DMS53 (cell line): Measurements from ENCODE around the gene AGPAT2.

ENCODE experiments used
- DNase-seq: peaks from one replicate; lab custom pipeline; 2025; lab: John Stamatoyannopoulos, UW

Gene AGPAT2

GRCh38 chr9:136673088-136673974 is 13.9 kb downstream of the AGPAT2 start:
- no peak for DNase-seq

DNA sequence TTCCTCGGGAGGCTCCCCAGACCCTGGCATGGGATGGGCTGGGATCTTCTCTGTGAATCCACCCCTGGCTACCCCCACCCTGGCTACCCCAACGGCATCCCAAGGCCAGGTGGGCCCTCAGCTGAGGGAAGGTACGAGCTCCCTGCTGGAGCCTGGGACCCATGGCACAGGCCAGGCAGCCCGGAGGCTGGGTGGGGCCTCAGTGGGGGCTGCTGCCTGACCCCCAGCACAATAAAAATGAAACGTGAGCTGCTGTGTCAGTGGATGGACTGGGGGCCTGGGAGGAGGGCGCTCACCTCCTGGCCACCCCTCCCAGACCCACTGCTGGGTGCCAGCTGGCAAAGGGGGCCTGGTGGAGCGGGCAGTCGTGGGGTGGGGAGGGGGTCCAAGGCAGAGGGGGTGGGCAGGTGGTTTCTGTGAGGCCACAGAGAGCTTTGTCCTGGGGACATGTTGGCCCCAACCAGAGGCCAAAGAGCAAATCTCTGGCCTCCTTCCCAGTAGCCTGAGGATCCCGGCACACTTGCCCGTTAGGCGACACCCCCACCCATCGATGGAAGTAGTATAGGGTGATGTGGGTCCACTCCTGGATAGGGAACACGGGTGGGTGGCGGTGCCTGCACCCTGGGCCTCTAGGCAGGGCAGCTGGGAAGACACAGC is 14.7 kb downstream of the AGPAT2 start:
- DNase-seq, result no peak

- DNase-seq, result peak; percentile 61
These were observed 15.4 kb downstream of the AGPAT2 start for GRCh38 chr9:136671646-136672430.

GRCh38 chr9:136671254-136671614 is 16.0 kb downstream of the AGPAT2 start:
- peak; percentile 48 for DNase-seq

DNA sequence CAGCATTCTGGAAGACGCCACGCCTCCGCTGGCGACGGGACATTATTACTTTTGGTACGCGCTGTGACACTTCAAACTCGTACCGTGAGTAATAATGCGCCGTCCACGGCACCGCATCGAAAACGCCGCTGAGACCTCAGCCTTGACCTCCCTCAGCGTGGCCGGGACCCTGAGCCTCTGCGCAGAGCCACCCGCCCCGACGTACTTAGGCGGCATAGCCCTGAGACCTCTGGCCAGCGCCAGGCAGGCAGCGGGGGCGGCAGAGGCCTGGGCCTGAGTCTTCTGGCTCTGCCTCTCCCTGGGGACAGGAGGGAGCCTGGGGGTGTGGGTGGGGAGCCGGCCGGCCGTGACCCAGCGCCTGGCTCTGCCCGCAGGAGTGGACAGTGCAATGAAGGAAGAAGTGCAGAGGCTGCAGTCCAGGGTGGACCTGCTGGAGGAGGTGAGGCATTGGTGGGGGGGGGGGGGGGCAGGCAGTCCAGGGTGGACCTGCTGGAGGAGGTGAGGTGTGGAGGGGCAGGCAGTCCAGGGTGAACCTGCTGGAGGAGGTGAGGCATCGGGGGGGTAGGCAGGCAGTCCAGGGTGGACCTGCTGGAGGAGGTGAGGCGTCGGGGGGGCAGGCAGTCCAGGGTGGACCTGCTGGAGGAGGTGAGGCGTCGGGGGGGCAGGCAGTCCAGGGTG is 16.5 kb downstream of the AGPAT2 start:
- DNase-seq, result no peak

GRCh38 chr9:136669791-136670464 is 17.3 kb downstream of the AGPAT2 start:
- DNase-seq, result no peak

GRCh38 chr9:136668983-136669790 is 18.1 kb downstream of the AGPAT2 start:
- peak; percentile 57 for DNase-seq

DNA sequence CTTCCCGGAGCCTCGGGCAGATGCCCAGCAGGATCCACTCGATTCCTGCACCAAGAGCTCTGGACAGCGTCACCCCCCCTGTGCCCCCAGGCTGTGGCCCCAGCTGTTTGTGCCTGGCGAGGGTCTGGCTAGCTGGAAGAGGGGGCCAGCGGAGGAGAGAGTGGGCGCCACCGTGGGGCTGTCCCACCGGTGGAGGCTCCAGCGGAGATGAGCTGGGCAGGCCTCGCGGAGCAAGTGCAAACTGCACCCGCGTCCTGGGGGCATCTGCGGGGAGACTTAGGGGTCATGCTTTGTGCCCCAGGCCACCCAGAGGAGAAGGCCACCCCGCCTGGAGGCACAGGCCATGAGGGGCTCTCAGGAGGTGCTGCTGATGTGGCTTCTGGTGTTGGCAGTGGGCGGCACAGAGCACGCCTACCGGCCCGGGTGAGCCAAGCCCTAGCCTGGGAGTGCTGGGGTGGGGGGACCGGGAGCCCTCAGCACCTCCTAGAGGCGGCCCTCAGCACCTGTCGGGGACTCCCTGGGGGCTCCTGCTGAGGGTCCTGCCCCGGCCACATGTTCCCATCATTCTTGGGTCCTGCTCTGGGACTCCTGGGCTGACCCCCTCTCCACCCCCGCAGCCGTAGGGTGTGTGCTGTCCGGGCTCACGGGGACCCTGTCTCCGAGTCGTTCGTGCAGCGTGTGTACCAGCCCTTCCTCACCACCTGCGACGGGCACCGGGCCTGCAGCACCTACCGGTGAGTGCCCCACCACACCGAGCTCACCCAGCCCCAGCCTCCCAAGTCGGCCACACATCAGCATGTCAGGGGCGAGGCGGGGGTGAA is 19.1 kb downstream of the AGPAT2 start:
- peak; percentile 54 for DNase-seq

GRCh38 chr9:136667214-136667939 is 19.9 kb downstream of the AGPAT2 start:
- peak; percentile 43 for DNase-seq

- DNase-seq, result peak; percentile 68
These were observed 20.7 kb downstream of the AGPAT2 start for GRCh38 chr9:136666372-136667213.

GRCh38 chr9:136665704-136666371 is 21.4 kb downstream of the AGPAT2 start:
- peak; percentile 75 for DNase-seq

GRCh38 chr9:136665111-136665703 is 22.1 kb downstream of the AGPAT2 start:
- peak; percentile 78 for DNase-seq

GRCh38 chr9:136664000-136664915 is 23.0 kb downstream of the AGPAT2 start:
- DNase-seq, result no peak

GRCh38 chr9:136662656-136663581 is 24.3 kb downstream of the AGPAT2 start, which contains the start of gene EGFL7:
Gene EGFL7, plus strand, starts transcription at chr9:136662916. Its CDS starts 5,367 bp downstream, at chr9:136668283.
- no peak for DNase-seq

DNA sequence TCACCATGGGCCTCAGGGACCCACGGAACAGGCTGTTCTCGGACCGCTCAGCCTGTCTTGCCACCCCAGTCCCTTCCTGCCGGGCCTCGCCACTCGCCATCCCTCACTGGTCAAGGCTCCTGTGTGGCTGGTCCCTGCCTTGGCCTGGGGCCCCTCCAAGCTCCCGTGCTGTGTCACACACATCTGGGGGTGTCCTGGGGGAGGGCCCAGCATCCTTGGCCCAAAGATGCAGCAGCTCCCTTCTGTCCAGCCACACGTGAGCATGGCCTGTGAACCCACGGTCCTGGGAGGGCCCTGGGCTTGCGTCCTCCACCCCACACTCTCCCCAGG is 25.0 kb downstream of the AGPAT2 start:
- no peak for DNase-seq
